ENCODE data around the gene DERL3.

- TF ChIP-seq SIN3A (IDR thresholded peaks at IDR 0.05; ENCODE audit: borderline replicate concordance, insufficient read depth, low read depth, low read length) (no peak), CTCF (IDR thresholded peaks at IDR 0.05) (no peak), POLR2AphosphoS5 (IDR thresholded peaks at IDR 0.05; ENCODE audit: low read depth, low read length) (no peak)
Measured at GRCh38 chr22:23850136-23850611, 11.4 kb upstream of the DERL3 start.
